GM12891 (cell line): ENCODE results near the gene MRPS2.
"Not testable (repeated sequence)": the region's sequence is repeated elsewhere in the genome, so short reads cannot be mapped to it uniquely, and the experiment has no call there.

Source experiments
- DNase-seq: peaks from one replicate; pipeline ENCODE4 v3.0.0; 2011; ENCODE audit warnings: low spot score; ENCODE audit not compliant: insufficient read length
- FAIRE-seq: peaks from 2 replicates; lab custom pipeline; 2011; peaks lifted over from hg19 to GRCh38; lab: Jason Lieb, UNC
- PAX5 ChIP-seq: IDR thresholded peaks from 2 replicates; pipeline ENCODE4 v1.6.1; 2011; ENCODE audit warnings: low read length, moderate library complexity, mild to moderate bottlenecking; ENCODE audit not compliant: insufficient read depth, severe bottlenecking
- POLR2A ChIP-seq: IDR thresholded peaks from 2 replicates; pipeline ENCODE4 v1.6.1; 2011; ENCODE audit warnings: low read depth, low read length, control low read depth
- POLR2AphosphoS5 ChIP-seq: IDR thresholded peaks from 2 replicates; pipeline ENCODE4 v1.6.1; 2011; ENCODE audit warnings: low read depth, low read length, control low read depth
- POU2F2 ChIP-seq: IDR thresholded peaks from 2 replicates; pipeline ENCODE4 v1.6.1; 2011; ENCODE audit warnings: low read depth, mild to moderate bottlenecking, control low read depth, low read length, moderate library complexity
- SPI1 ChIP-seq: IDR thresholded peaks from 2 replicates; pipeline ENCODE4 v1.6.1; 2011; ENCODE audit warnings: low read depth, low read length, control low read depth
- TAF1 ChIP-seq: IDR thresholded peaks from 2 replicates; pipeline ENCODE4 v1.6.1; 2011; ENCODE audit warnings: low read depth, low read length, control low read depth

The MRPS2 gene

DNA sequence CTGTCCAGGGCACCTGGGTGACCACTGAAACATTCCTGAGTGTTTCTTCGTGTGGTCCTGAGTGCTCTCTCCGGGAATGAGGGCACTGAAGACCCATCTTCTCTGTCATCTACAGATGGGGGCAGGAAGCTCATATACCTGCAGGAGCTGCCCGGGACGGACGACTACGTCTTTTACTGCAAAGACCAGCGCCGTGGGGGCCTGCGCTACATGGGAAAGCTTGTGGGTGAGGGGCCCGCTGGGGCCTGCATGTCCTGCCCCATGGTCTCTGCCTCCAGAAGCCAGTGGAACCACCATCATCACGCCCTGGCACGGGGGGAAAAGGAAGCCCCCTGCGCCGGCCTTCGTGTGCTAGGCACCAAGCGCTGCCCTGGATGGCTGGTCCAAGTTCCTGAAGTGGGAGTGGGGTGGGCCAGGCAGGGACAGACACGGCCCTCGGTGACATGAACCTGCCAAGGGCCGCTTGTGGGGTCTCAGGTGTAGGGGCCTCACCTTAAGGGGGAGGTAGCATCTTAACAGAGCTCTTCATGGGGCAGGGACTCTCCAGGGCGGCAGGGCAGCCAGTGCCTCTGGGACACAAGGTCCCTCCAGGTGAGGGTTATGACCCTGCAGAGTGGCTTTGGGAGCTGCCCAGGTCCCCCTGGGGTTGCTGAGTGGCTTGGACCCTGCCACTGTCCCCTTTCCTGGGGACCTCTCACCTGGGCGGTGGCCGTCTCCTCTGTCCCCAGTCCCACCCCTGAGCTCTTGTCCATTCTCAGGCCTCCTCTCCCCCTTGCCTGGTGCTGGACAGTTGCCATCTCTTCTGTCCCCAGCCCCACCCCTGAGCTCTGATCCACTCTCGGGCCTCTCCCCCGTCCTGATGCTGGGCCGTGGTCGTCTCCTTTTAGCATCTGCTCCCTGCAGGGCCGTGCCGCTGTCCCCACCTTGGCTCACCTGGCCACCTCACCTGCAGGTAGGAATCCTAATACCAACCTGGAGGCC is 47.6 kb downstream of the MRPS2 start:
- TF ChIP-seq PAX5 (no peak), POLR2AphosphoS5 (no peak), TAF1 (no peak), POLR2A (no peak), SPI1 (no peak), POU2F2 (no peak)

DNA sequence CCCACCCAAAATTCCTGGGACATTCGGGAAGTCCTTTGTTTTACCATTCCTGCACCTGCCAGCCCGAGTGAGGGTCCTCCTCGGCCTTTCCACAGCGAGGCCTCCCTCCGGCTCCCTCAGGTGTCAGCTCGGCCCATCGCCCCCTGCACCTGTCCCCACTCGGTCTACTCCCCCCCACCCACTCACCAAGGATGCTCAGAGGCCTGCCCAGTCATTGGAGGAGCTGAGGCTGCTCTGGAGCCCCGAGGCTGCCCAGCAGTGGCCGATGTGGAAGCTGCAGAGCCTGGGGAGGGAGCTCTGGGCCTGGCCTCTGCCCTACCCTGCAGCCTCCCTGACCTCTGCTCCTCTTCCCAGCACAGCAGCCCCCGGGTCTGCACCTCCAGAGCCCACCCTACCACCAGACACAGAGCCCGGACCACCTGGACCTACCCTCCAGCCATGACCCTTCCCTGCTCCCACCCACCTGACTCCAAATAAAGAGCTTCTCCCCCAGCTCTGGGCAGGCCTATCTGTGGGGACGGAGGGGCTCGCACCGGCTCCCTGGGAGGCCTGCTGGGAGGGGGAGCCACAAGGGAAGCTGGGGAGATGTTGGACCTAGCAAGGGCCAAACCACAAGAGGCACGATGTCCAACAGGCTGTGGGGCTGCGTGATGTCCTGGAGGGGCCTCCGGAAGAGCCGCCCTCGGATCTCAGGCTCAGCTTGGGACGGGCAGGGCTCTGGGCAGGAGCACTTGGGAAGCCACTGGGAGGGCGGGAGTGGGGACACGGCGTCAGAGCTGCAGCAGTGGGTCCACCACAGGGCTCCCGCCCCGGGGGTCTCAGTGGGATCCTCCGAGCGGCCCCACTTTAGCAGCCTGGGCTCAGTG is 49.2 kb downstream of the MRPS2 start:
- FAIRE-seq, DNase-seq: not testable (repeated sequence)

More for the DNA sequence above, 47.6 kb downstream of the MRPS2 start:
- FAIRE-seq (no peak), DNase-seq (no peak)

DNA sequence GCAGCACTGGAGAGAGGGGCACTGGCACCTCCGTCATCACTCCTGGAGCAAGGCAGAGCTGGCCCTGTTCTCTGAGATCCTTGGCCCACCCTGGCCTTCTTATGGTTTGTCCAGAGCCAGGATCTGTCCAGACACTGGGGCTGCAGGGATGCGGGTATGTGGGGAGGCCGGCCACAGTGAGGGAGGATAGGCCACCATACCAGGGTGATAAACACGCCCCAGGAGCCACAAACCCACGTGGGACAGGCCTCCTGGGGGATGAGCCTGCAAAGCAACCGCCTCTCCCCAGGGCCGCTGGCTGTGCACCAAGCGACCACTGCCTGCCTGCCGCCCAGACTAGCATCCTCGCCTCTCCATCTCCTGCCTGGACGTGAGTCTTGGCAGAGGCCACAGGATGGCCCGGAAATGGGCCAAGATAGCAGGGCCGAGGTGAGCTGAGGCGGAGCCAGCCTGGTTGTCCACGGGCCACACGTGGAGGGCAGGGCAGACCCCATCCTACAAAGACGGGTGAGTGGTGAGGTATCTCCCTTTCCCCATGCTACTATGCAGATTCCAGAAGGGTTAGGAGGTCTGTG is 49.9 kb downstream of the MRPS2 start:
- no peak for FAIRE-seq
- TF ChIP-seq POU2F2 (no peak), POLR2AphosphoS5 (no peak), SPI1 (no peak), PAX5 (no peak), TAF1 (no peak), POLR2A (no peak)
- DNase-seq: no peak

DNA sequence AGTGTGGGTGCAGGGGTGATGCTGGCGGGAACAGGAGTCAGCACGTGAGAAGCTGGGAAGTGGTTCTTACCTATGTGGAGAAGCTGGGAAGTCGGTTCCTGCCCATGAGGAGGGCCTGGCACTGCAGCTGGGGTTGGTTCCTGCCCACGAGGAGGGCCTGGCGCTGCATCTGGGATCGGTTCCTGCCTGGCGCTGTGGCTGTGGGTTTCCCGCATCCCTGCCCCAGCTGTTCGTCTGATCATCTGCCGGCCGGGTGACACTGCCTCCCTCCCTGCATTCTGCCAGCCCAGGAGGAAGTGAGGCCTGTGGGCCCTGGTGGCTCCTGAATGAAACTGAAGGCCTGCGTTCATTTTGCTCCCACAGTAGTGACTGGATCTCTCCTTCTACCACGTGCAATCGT is 50.5 kb downstream of the MRPS2 start:
- TF ChIP-seq POLR2AphosphoS5 (no peak), POLR2A (no peak), PAX5 (no peak), TAF1 (no peak), POU2F2 (no peak), SPI1 (no peak)
- FAIRE-seq (no peak), DNase-seq (no peak)

DNA sequence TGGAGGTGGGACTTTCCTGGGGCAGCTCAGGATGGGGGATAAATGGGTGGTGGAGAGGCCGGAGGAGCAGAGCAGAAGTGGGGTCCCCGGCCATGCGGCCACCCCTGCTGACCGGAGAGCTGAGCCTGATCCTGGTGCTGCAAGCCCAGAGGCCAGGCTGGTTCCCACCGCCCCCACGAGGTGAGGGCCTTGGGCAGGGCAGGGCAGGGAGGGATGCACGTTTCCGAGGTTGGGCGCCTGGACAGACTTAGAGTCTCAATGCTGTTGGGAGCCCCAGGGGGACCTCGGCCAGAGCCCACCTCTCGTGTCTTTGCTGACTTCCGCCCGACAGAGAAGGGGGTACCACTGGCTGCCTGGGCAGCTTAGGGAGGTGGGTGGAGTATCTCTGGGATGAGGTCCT is 51.0 kb downstream of the MRPS2 start:
- FAIRE-seq: no peak
- no peak for TF ChIP-seq POLR2A
- no peak for TF ChIP-seq TAF1
- TF ChIP-seq POU2F2: no peak
- no peak for TF ChIP-seq POLR2AphosphoS5
- no peak for TF ChIP-seq SPI1
- TF ChIP-seq PAX5: no peak
- no peak for DNase-seq

DNA sequence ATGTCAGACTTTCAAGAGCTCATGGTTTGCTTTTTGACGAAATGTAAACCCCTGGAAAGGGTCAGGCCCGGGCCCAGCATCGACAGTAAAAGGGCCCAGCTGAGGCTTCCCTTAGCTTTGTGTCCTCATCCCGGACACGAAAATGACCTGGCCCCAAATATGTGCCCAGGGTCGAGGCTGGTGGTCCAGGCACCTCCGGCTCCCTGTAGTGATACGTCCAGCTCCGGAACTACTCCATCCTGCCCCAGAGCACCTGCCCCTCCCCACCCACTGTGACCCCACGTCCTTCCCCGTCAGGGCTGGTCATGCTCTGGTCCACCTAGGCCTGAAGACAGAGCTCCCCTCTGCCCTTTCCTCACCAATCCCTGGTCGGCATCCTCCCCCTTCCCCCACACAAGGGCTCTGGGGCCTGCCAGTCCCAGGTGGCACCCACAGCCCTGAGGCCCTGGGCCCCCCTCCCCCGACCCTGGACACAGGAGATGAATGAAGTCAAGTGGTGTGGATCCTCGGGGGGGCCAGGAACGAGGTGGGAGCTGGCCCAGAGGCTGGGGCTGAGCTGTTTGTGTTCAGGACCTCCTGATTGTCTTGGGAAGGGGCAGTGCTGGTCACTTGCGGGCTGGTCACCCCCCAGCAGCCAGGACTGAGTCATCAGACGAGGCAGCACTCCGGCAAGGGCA is 51.7 kb downstream of the MRPS2 start:
- FAIRE-seq: no peak
- no peak for DNase-seq
- no peak for TF ChIP-seq PAX5

DNA sequence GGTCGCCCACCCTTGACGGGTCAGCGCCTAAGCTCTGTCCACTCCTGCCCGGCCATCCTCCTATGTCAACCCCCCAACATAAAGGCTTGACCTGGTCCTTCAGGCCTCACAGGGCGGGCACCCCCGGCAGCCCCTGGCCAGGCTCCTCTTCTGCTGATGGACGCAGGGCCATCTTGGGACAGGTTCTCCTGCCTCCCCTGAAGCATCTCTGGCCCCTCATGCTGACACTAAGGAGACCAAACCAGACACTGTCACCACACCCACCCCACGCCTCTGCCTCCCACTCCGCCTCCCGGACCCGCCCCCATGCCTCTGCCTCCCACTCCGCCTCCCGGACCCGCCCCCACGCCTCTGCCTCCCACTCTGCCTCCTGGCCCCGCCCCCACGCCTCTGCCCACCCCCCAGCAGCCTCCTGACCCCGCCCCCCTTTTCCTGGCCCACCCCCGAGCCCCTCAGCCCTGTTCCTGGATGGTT is 52.3 kb downstream of the MRPS2 start:
- TF ChIP-seq TAF1 (no peak), POLR2A (no peak), POU2F2 (no peak), SPI1 (no peak), PAX5 (no peak), POLR2AphosphoS5 (no peak)
- DNase-seq (no peak), FAIRE-seq (no peak)
